Esophagus (tissue), 2 donors: Measurements from ENCODE around the gene RGS5. TPM values are rescaled to one million over a fixed set of nuclear protein-coding genes. Genes with fewer than 3 reads are reported as not detected.

ENCODE experiments used
- H3K27ac ChIP-seq, 2 donors: one replicate each; pipeline ENCODE4 v1.5.1; 2013; ENCODE audit warnings: low read depth in 2 of 2, mild to moderate bottlenecking in 2 of 2, inconsistent platforms in 1 of 2, low read length in 1 of 2, moderate library complexity in 1 of 2
- H3K27me3 ChIP-seq, 2 donors: one replicate each; pipeline ENCODE4 v1.6.1; 2013; ENCODE audit warnings: low read length in 2 of 2, control low read depth in 1 of 2, mild to moderate bottlenecking in 1 of 2; ENCODE audit not compliant: insufficient read depth in 2 of 2, control insufficient read depth in 1 of 2
- H3K36me3 ChIP-seq, 2 donors: one replicate each; pipeline ENCODE4 v1.6.1; 2013; ENCODE audit warnings: low read length in 1 of 2; ENCODE audit not compliant: control insufficient read depth in 2 of 2, insufficient read depth in 2 of 2
- H3K4me1 ChIP-seq, 2 donors: one replicate each; pipeline ENCODE4 v1.6.1; 2013; ENCODE audit warnings: low read length in 1 of 2; ENCODE audit not compliant: control insufficient read depth in 2 of 2, insufficient read depth in 2 of 2
- H3K4me3 ChIP-seq, 2 donors: one replicate each; pipeline ENCODE4 v1.5.1; 2013; ENCODE audit warnings: low read length in 2 of 2, mild to moderate bottlenecking in 2 of 2, low read depth in 1 of 2, moderate library complexity in 1 of 2
- H3K9me3 ChIP-seq, 2 donors: one replicate each; pipeline ENCODE4 v1.6.1; 2013; ENCODE audit warnings: mild to moderate bottlenecking in 2 of 2, low read depth in 1 of 2, low read length in 1 of 2, moderate library complexity in 1 of 2; ENCODE audit not compliant: control insufficient read depth in 2 of 2, insufficient read depth in 1 of 2
- whole genome bisulfite sequencing, 2 donors: extraction: QIAGEN DNeasy Blood & Tissue Kit; methylation state at CpG; one replicate each; pipeline ENCODE4 v1.1.7; 2013; 5-methylcytosine and 5-hydroxymethylcytosine counted together
- polyA plus RNA-seq, 2 donors: library from polyadenylated mRNA; stranded (reverse); fragments of 200-250 nt; gene quantifications; one replicate each; pipeline ENCODE4 v1.2.3, GENCODE V29; 2013
- donor health status: healthy with polysubstance abuse.
- donor health status: Bipolar disorder and iron deficiency.

The RGS5 gene
- polyA plus RNA-seq, 2 donors = 7.1 to 10.8 TPM

GRCh38 chr1:163106364-163106987 is 96.2 kb downstream of the RGS5 start:
- Histone ChIP-seq H3K4me3 (no peak overlapping the region), H3K9me3 (no peaks in the 10 kb centered on the region), H3K4me1 (no peaks in the 10 kb centered on the region), H3K27me3 (no peaks in the 10 kb centered on the region), H3K36me3 (no peaks in the 10 kb centered on the region), H3K27ac (no peak overlapping the region)
- 49 to 50% methylated on average over 2 of the region's 2 CpGs for whole genome bisulfite sequencing, 2 donors

DNA sequence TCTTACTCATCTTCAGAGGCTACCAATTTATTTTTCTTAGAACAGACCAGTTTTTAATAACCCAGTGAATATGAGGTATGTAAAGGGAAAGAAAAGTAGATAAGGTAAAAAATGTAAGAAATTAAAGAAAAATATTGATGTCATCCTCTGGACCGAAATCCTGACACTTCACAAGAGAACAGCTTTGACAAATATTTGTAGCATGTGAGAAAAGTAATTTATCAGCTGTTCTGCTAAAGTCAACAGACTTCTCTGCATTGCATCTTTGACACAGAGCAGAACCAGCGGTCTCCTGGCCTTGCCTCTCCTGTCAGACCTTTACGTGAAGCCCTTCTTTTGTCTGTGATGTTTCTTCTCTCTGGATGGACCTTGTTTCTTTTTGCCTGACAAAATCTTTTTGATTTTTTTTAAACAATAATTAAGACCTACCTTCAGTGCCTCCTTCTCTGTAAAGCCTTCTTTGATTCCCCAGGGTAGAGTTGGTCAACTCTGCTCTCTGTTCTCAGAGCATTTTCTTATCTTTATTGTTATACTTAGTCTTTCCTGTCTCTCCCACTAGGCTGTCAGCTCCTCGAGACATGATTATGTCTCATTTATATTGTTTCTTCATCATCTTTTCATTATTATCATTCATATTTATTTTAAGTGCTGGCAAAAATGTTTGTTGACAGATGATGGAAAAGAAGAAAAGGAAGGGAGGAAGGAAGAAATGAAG is 98.2 kb downstream of the RGS5 start:
- 51 to 59% methylated on average over 4 of the region's 4 CpGs for WGBS, 2 donors
- Histone ChIP-seq H3K4me1 (no peaks in the 10 kb centered on the region), H3K9me3 (no peaks in the 10 kb centered on the region), H3K27ac (no peak overlapping the region), H3K4me3 (no peak overlapping the region), H3K27me3 (no peaks in the 10 kb centered on the region), H3K36me3 (no peaks in the 10 kb centered on the region)

DNA sequence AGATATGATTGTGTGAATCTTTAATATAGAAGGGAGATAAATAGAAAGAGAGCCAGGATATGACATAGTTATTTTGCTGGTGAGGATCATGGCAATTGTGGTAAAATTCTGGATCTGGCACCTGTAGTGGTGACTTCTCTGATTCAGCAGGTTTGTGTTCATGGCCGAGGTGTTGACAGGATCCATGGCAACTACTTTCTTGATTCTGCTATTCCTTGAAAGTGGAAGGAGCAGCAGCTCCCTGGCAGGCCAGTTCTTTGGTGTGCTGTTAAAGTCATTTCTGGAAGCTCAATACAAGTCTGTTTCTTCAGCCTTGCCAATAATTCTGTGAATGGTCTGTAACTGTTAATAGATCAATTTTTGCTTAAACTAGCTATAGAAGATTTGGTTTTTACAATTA is 100.1 kb downstream of the RGS5 start:
- no peaks in the 10 kb centered on the region for H3K9me3 ChIP-seq
- no peak overlapping the region for H3K4me3 ChIP-seq
- H3K27ac ChIP-seq = no peak overlapping the region
- H3K36me3 ChIP-seq = no peaks in the 10 kb centered on the region
- H3K27me3 ChIP-seq = no peaks in the 10 kb centered on the region
- WGBS, 2 donors = 54 to 57% methylated on average over 1 of the region's 1 CpG
- H3K4me1 ChIP-seq = no peaks in the 10 kb centered on the region

GRCh38 chr1:163095213-163095612 is 107.5 kb downstream of the RGS5 start:
- Histone ChIP-seq H3K4me1 (no peaks in the 10 kb centered on the region), H3K36me3 (no peaks in the 10 kb centered on the region), H3K27ac (no peak overlapping the region), H3K9me3 (no peaks in the 10 kb centered on the region), H3K27me3 (no peaks in the 10 kb centered on the region), H3K4me3 (no peak overlapping the region)
- WGBS, 2 donors = 81 to 94% methylated on average over 1 of the region's 1 CpG

DNA sequence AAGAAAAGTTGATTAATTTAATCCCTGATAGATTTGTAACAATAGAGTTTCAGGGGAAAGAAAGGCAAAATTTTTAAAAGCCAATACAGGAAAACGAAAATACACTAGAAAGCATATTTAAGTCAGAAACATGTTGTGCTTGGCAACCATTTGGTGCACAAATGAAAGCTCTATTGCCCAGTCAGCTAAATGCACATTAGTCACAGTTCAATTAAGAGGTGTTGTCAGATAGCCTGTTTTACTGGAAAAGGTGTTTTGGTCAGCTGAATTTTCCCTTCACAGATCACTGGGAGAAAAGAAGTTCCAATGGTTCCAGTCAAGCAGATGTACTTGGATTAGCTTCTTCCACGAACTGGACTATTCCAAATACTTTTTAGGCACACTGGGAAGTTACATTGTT is 108.1 kb downstream of the RGS5 start:
- Histone ChIP-seq H3K27ac (no peak overlapping the region), H3K27me3 (no peaks in the 10 kb centered on the region), H3K36me3 (no peaks in the 10 kb centered on the region), H3K4me3 (no peak overlapping the region), H3K4me1 (no peaks in the 10 kb centered on the region), H3K9me3 (no peaks in the 10 kb centered on the region)
- 43 to 46% methylated on average over 2 of the region's 2 CpGs for WGBS, 2 donors

DNA sequence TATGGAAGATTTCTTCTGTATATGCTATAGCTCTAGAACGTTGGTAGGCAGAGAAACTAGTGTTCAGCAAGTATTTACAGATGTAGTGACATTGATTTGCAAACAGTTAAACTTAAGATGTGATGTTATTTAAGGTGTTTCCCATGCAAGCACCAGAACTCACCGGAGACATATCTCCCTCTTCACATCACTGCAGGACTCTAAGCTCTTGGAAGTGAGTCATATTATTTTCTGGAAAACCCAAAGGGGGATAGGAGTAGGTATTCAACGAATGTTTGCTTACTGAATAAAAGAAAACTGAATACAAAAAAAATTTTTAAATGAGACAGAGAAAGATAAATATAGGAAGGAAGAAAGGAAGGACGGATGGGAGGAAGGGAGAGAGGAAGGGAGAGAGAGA is 108.5 kb downstream of the RGS5 start:
- Histone ChIP-seq H3K27ac (no peak overlapping the region), H3K4me1 (no peaks in the 10 kb centered on the region), H3K9me3 (no peaks in the 10 kb centered on the region), H3K27me3 (no peaks in the 10 kb centered on the region), H3K36me3 (no peaks in the 10 kb centered on the region), H3K4me3 (no peak overlapping the region)
- 38% methylated on average over 4 of the region's 4 CpGs for WGBS, 2 donors

GRCh38 chr1:163093579-163093978 is 109.1 kb downstream of the RGS5 start:
- H3K9me3 ChIP-seq = no peaks in the 10 kb centered on the region
- H3K4me3 ChIP-seq = no peak overlapping the region
- H3K27ac ChIP-seq = no peak overlapping the region
- H3K36me3 ChIP-seq = no peaks in the 10 kb centered on the region
- H3K27me3 ChIP-seq = no peaks in the 10 kb centered on the region
- 87 to 89% methylated on average over 9 of the region's 9 CpGs for WGBS, 2 donors
- H3K4me1 ChIP-seq = no peaks in the 10 kb centered on the region

GRCh38 chr1:163093169-163093568 is 109.5 kb downstream of the RGS5 start:
- H3K4me1 ChIP-seq = no peaks in the 10 kb centered on the region
- H3K36me3 ChIP-seq = no peaks in the 10 kb centered on the region
- 62 to 70% methylated on average over 4 of the region's 4 CpGs for WGBS, 2 donors
- H3K27ac ChIP-seq = no peak overlapping the region
- no peaks in the 10 kb centered on the region for H3K9me3 ChIP-seq
- no peak overlapping the region for H3K4me3 ChIP-seq
- no peaks in the 10 kb centered on the region for H3K27me3 ChIP-seq
